Medulla oblongata (tissue), 1 donor: ENCODE measurements around the gene FAM236B.
"Not testable (repeated sequence)": the region's sequence is repeated elsewhere in the genome, so short reads cannot be mapped to it uniquely, and the experiment has no call there.

Source experiments
- DNase-seq: peaks from one replicate; pipeline ENCODE4 v3.0.0-alpha.2; 2015; ENCODE audit errors: extremely low spot score

Gene FAM236B

GRCh38 chrX:72782560-72782959 is at the start of gene FAM236B:
FAM236B (minus strand) TSS chrX:72782660; CDS start chrX:72782560, 100 bp downstream.
- not testable (repeated sequence) for DNase-seq

GRCh38 chrX:72830701-72831100 is 48.2 kb upstream of the FAM236B start:
- DNase-seq = not testable (repeated sequence)

GRCh38 chrX:72808110-72808509 is 25.6 kb upstream of the FAM236B start, which contains the start of gene FAM236D:
FAM236D (minus strand) TSS chrX:72808210; CDS start chrX:72808110, 100 bp downstream.
- not testable (repeated sequence) for DNase-seq

GRCh38 chrX:72790390-72790789 is 7.9 kb upstream of the FAM236B start:
- not testable (repeated sequence) for DNase-seq

GRCh38 chrX:72788142-72788541 is 5.7 kb upstream of the FAM236B start:
- not testable (repeated sequence) for DNase-seq

GRCh38 chrX:72783964-72784363 is 1.5 kb upstream of the FAM236B start:
- DNase-seq = not testable (repeated sequence)

GRCh38 chrX:72783365-72783936 is 991 bp upstream of the FAM236B start:
- DNase-seq = not testable (repeated sequence)

- not testable (repeated sequence) for DNase-seq
Observed at GRCh38 chrX:72778146-72778545, 4.3 kb downstream of the FAM236B start.

- not testable (repeated sequence) for DNase-seq
Observed at GRCh38 chrX:72777467-72777790, 5.0 kb downstream of the FAM236B start.

GRCh38 chrX:72776653-72777466 is 5.6 kb downstream of the FAM236B start, which contains the start of gene DMRTC1B:
DMRTC1B (plus strand) TSS chrX:72776890; CDS start chrX:72845136, 68,246 bp downstream.
- not testable (repeated sequence) for DNase-seq

GRCh38 chrX:72760454-72760853 is 22.0 kb downstream of the FAM236B start:
- DNase-seq = not testable (repeated sequence)

- DNase-seq = not testable (repeated sequence)
Observed at GRCh38 chrX:72748545-72748944, 33.9 kb downstream of the FAM236B start.

- DNase-seq = not testable (repeated sequence)
Observed at GRCh38 chrX:72745546-72745945, 36.9 kb downstream of the FAM236B start.

GRCh38 chrX:72735561-72735960 is 46.9 kb downstream of the FAM236B start:
- DNase-seq = no peak

GRCh38 chrX:72733636-72734035 is 48.8 kb downstream of the FAM236B start:
- not testable (repeated sequence) for DNase-seq
